Neural progenitor cell (in vitro differentiated cells): ENCODE measurements around the gene MYCBP.

Experiments
- CTCF ChIP-seq: fragments of 200-600 bp; sonication (generic); IDR thresholded peaks from 2 replicates; pipeline ENCODE4 v1.5.1; 2017; ENCODE audit warnings: antibody characterized with exemption, mild to moderate bottlenecking
- EZH2 ChIP-seq: fragments of 200-600 bp; sonication (generic); IDR thresholded peaks from 2 replicates; pipeline ENCODE4 v1.6.1; 2017; ENCODE audit warnings: antibody characterized with exemption, mild to moderate bottlenecking, moderate library complexity
- EZH2phosphoT487 ChIP-seq: fragments of 200-600 bp; sonication (generic); IDR thresholded peaks from 2 replicates; pipeline ENCODE4 v1.6.1; 2017; ENCODE audit warnings: antibody characterized with exemption

GRCh38 chr1:38859561-38860453, 13.3 kb downstream of the MYCBP start, which contains the start of gene RRAGC:
- no peak for TF ChIP-seq CTCF
- TF ChIP-seq EZH2, result no peak
- TF ChIP-seq EZH2phosphoT487, result no peak
